Retina (tissue), 1 donor: Measurements from ENCODE around the gene FRA10AC1.
A peak's percentile ranks its signal among the peaks of the same experiment; 100 is the strongest.

Experiments
- DNase-seq: peaks from one replicate; pipeline ENCODE4 v3.0.0-alpha.2; 2016

The FRA10AC1 gene

GRCh38 chr10:93702210-93703001 lies at the start of gene FRA10AC1:
TSS of gene FRA10AC1 (minus strand) at chr10:93702592. CDS start at chr10:93700106, 2,486 bp downstream.
- peak; percentile 97 for DNase-seq

GRCh38 chr10:93751832-93752231 lies 49.4 kb upstream of the FRA10AC1 start:
- peak; percentile 48 for DNase-seq

- DNase-seq: no peak
These were observed 48.7 kb upstream of the FRA10AC1 start for GRCh38 chr10:93751124-93751523.

- DNase-seq: no peak
These were observed 46.9 kb upstream of the FRA10AC1 start for GRCh38 chr10:93749218-93749799.

GRCh38 chr10:93746844-93747284 lies 44.5 kb upstream of the FRA10AC1 start:
- DNase-seq: no peak

- DNase-seq: no peak
These were observed 43.1 kb upstream of the FRA10AC1 start for GRCh38 chr10:93745408-93746065.

- no peak for DNase-seq
These were observed 40.4 kb upstream of the FRA10AC1 start for GRCh38 chr10:93742633-93743349.

- no peak for DNase-seq
These were observed 39.0 kb upstream of the FRA10AC1 start for GRCh38 chr10:93741367-93741766.

GRCh38 chr10:93726024-93726423 lies 23.6 kb upstream of the FRA10AC1 start:
- DNase-seq: no peak

GRCh38 chr10:93723153-93723552 lies 20.8 kb upstream of the FRA10AC1 start:
- no peak for DNase-seq

- DNase-seq: no peak
These were observed 20.2 kb upstream of the FRA10AC1 start for GRCh38 chr10:93722550-93722949.

GRCh38 chr10:93719901-93720300 lies 17.5 kb upstream of the FRA10AC1 start:
- DNase-seq: no peak

- DNase-seq: no peak
These were observed 16.7 kb upstream of the FRA10AC1 start for GRCh38 chr10:93718937-93719725.

GRCh38 chr10:93716766-93717165 lies 14.4 kb upstream of the FRA10AC1 start:
- DNase-seq: no peak

GRCh38 chr10:93715345-93715744 lies 13.0 kb upstream of the FRA10AC1 start:
- DNase-seq: no peak

- no peak for DNase-seq
These were observed 10.2 kb upstream of the FRA10AC1 start for GRCh38 chr10:93712593-93712992.

- no peak for DNase-seq
These were observed 9.5 kb upstream of the FRA10AC1 start for GRCh38 chr10:93711891-93712290.

GRCh38 chr10:93710333-93710909 lies 8.0 kb upstream of the FRA10AC1 start:
- DNase-seq: no peak

- no peak for DNase-seq
These were observed 5.2 kb upstream of the FRA10AC1 start for GRCh38 chr10:93707623-93708022.

- DNase-seq: no peak
These were observed 2.1 kb upstream of the FRA10AC1 start for GRCh38 chr10:93704451-93704850.

GRCh38 chr10:93703841-93704240 lies 1.4 kb upstream of the FRA10AC1 start:
- no peak for DNase-seq

- no peak for DNase-seq
These were observed 674 bp upstream of the FRA10AC1 start for GRCh38 chr10:93703066-93703465.
